GM12892 (cell line): ENCODE results near the gene SLC12A3.
"Not testable (repeated sequence)": the region's sequence is repeated elsewhere in the genome, so short reads cannot be mapped to it uniquely, and the experiment has no call there.

ENCODE experiments used
- POLR2A ChIP-seq: IDR thresholded peaks from 2 replicates; pipeline ENCODE4 v1.6.1; 2011; ENCODE audit warnings: low read depth, low read length, control low read depth
- TAF1 ChIP-seq: IDR thresholded peaks from 2 replicates; pipeline ENCODE4 v1.6.1; 2011; ENCODE audit warnings: low read depth, mild to moderate bottlenecking, control low read depth, low read length, borderline replicate concordance

DNA sequence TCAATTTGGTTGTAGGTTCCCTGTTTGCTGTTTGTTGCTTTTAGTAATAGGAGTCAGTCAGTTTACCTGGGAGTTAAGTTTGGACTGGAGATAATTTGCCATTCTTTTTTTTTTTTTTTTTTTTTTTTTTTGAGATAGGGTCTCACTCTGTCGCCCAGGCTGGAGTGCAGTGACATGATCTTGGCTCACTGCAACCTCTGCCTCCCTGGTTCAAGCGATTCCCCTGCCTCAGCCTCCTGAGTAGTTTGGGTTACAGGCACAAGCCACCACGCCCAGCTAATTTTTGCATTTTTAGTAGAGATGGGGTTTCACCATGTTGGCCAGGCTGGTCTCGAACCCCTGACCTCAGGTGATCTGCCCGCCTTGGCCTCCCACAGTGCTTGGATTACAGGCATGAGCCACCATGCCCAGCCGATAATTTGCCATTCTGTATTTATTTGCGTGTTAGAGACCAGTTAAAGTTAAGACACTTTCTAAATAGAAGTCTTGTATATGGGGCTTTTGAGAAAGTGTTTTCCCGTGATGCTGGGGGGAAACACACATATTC, 69.7 kb downstream of the SLC12A3 start:
- TF ChIP-seq POLR2A, TAF1: not testable (repeated sequence)
